HepG2 (cell line): Measurements from ENCODE around the gene CST3. TPM values are rescaled to one million over a fixed set of nuclear protein-coding genes. Genes with fewer than 3 reads are reported as not detected.

Source experiments
- EHMT2 ChIP-seq: fragments of 200-600 bp; sonication (generic); IDR thresholded peaks from 2 replicates; pipeline ENCODE4 v1.7.0; 2017; ENCODE audit warnings: antibody characterized with exemption, low read depth, low read length, borderline replicate concordance
- ETV6 ChIP-seq: sonication (generic); formaldehyde crosslinking; conservative IDR thresholded peaks from 2 replicates; pipeline ENCODE4 v1.4.0; 2020; ENCODE audit warnings: missing genetic modification reagents
- NFIC ChIP-seq: IDR thresholded peaks from 2 replicates; pipeline ENCODE4 v1.6.1; 2012; ENCODE audit warnings: mild to moderate bottlenecking, low read length, inconsistent platforms
- NR2F6 ChIP-seq, 2 experiments: IDR thresholded peaks; 2 replicates each; pipeline ENCODE4 v1.6.1; 2016; ENCODE audit warnings: antibody characterized with exemption in 1 of 2, mild to moderate bottlenecking in 1 of 2
- RBAK ChIP-seq: sonication (generic); formaldehyde crosslinking; IDR thresholded peaks from 2 replicates; pipeline ENCODE4 v1.5.1; 2020; ENCODE audit warnings: mild to moderate bottlenecking, missing genetic modification reagents
- SAP130 ChIP-seq: IDR thresholded peaks from 2 replicates; pipeline ENCODE4 v1.6.1; 2016; ENCODE audit warnings: low read depth
- SNRNP70 ChIP-seq: fragments of 200-400 bp; formaldehyde crosslinking; IDR thresholded peaks from 2 replicates; pipeline ENCODE4 v1.6.1; 2017; ENCODE audit warnings: mild to moderate bottlenecking, low read depth, low read length, moderate library complexity
- WIZ ChIP-seq: sonication (generic); formaldehyde crosslinking; IDR thresholded peaks from 2 replicates; pipeline ENCODE4 v1.5.1; 2020; ENCODE audit warnings: mild to moderate bottlenecking, missing genetic modification reagents
- polyA plus RNA-seq, 8 experiments: library from polyadenylated mRNA; depleted of rRNA in 3 of 8; stranded (reverse) in 7 of 8; unstranded in 1 of 8; fragments of >200 nt; fragmentation: Illumina TruSeq in 4 of 8; extraction: Trizol in 4 of 8; gene quantifications; 2 replicates each; pipeline versions ENCODE4 v1.2.1 to v1.2.3, GENCODE V29; 2011 to 2016; ENCODE audit warnings: low read depth in 4 of 8, missing spikeins in 1 of 8, mixed read lengths in 1 of 8; ENCODE audit not compliant: insufficient read depth in 1 of 8
- total RNA-seq, 5 experiments: library from RNA; depleted of rRNA; stranded (reverse); fragments of >200 nt; fragmentation: Illumina TruSeq; extraction: Trizol; gene quantifications; 2 replicates each; pipeline ENCODE4 v1.2.3, GENCODE V29; 2016; ENCODE audit warnings: low read depth in 1 of 5
- TF ChIP-seq, protein P1 (sequence below): sonication (generic); formaldehyde crosslinking; IDR thresholded peaks from 2 replicates; pipeline ENCODE4 v1.8.1; 2022; ENCODE audit warnings: low read depth, mild to moderate bottlenecking, missing genetic modification reagents
- TF ChIP-seq, protein P2 (sequence below): sonication (generic); formaldehyde crosslinking; IDR thresholded peaks from 2 replicates; pipeline ENCODE4 v1.4.0; 2020; ENCODE audit warnings: missing genetic modification reagents
- TF ChIP-seq, protein P3 (sequence below): sonication (generic); formaldehyde crosslinking; IDR thresholded peaks from 2 replicates; pipeline ENCODE4 v1.4.0; 2020; ENCODE audit warnings: missing genetic modification reagents, borderline replicate concordance
- TF ChIP-seq, protein P4 (sequence below): sonication (generic); formaldehyde crosslinking; IDR thresholded peaks from 2 replicates; pipeline ENCODE4 v1.4.0; 2020; ENCODE audit warnings: mild to moderate bottlenecking, missing genetic modification reagents
- TF ChIP-seq, protein P5 (sequence below): sonication (generic); formaldehyde crosslinking; IDR thresholded peaks from 2 replicates; pipeline ENCODE4 v1.4.0; 2020; ENCODE audit warnings: low read depth, missing genetic modification reagents

Gene CST3
- total and polyA plus RNA-seq, 2 of the 13 experiments (the other 11 are each of a cell fraction or from before 2014, with no cell fraction given), result 690 to 1,005 TPM

DNA sequence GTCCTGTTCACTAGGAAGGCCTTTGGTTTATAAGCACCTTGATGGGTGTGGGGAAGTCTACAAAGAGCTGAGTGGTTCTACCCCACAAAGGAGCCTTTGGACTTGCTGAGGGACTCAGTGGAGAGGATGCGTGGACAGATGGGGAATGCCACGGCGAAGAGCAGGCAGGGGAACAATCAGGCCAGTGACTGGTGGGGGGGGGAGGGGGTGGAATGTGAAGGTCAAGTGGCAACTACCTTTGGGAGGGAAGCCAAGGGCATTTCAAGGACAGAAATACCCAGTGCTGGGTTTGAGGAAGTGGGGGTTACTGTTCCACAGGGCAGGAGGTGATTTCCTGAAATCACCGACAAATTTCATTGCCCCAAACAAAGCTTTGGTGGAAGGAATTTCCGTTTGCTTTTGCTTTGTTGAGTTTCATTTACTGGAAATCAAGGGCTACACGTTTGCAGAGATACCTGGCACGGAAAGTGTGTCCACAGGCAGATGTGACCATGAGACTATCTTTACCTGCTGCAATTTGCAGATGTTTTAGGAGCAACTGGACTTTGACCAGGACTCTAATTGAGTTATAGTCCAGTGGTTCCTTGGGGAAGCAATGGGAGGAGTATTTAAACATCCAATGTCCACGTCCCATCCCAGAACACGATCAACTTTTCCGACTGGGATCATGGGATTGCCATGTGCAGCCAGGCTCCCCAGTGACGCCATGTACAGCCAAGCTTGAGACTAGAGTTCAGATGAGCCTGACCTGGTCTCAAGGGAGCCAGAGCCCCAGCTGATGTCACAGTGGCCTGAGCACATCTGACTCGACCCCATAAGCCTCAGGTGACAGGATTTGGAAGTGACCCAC is 8.0 kb downstream of the CST3 start (continued):
- TF ChIP-seq, protein P1, sequence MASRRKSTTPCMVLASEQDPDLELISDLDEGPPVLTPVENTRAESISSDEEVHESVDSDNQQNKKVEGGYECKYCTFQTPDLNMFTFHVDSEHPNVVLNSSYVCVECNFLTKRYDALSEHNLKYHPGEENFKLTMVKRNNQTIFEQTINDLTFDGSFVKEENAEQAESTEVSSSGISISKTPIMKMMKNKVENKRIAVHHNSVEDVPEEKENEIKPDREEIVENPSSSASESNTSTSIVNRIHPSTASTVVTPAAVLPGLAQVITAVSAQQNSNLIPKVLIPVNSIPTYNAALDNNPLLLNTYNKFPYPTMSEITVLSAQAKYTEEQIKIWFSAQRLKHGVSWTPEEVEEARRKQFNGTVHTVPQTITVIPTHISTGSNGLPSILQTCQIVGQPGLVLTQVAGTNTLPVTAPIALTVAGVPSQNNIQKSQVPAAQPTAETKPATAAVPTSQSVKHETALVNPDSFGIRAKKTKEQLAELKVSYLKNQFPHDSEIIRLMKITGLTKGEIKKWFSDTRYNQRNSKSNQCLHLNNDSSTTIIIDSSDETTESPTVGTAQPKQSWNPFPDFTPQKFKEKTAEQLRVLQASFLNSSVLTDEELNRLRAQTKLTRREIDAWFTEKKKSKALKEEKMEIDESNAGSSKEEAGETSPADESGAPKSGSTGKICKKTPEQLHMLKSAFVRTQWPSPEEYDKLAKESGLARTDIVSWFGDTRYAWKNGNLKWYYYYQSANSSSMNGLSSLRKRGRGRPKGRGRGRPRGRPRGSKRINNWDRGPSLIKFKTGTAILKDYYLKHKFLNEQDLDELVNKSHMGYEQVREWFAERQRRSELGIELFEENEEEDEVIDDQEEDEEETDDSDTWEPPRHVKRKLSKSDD (CRISPR knock-in tag), result peak; percentile 24; the same call in 1 of the 2 replicates
- TF ChIP-seq NFIC (0 out of 2 replicates have a peak, but pooled peaks have one; percentile 41), NR2F6 (IDR thresholded peaks at IDR 0.05) (0 out of 2 replicates have a peak, but pooled peaks have one; percentile 46), NR2F6 (CRISPR knock-in tag; IDR thresholded peaks at IDR 0.05) (peak; percentile 81), RBAK (CRISPR knock-in tag) (0 out of 2 replicates have a peak, but pooled peaks have one; percentile 38), WIZ (CRISPR knock-in tag) (peak; percentile 74; the same call in 1 of the 2 replicates), EHMT2 (peak; percentile 90), ETV6 (0 out of 2 replicates have a peak, but pooled peaks have one; percentile 21), SAP130 (0 out of 2 replicates have a peak, but pooled peaks have one; percentile 16), SNRNP70 (no peak)
- TF ChIP-seq, protein P2, sequence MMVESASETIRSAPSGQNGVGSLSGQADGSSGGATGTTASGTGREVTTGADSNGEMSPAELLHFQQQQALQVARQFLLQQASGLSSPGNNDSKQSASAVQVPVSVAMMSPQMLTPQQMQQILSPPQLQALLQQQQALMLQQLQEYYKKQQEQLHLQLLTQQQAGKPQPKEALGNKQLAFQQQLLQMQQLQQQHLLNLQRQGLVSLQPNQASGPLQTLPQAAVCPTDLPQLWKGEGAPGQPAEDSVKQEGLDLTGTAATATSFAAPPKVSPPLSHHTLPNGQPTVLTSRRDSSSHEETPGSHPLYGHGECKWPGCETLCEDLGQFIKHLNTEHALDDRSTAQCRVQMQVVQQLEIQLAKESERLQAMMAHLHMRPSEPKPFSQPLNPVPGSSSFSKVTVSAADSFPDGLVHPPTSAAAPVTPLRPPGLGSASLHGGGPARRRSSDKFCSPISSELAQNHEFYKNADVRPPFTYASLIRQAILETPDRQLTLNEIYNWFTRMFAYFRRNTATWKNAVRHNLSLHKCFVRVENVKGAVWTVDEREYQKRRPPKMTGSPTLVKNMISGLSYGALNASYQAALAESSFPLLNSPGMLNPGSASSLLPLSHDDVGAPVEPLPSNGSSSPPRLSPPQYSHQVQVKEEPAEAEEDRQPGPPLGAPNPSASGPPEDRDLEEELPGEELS, result no peak
- TF ChIP-seq, protein P3, sequence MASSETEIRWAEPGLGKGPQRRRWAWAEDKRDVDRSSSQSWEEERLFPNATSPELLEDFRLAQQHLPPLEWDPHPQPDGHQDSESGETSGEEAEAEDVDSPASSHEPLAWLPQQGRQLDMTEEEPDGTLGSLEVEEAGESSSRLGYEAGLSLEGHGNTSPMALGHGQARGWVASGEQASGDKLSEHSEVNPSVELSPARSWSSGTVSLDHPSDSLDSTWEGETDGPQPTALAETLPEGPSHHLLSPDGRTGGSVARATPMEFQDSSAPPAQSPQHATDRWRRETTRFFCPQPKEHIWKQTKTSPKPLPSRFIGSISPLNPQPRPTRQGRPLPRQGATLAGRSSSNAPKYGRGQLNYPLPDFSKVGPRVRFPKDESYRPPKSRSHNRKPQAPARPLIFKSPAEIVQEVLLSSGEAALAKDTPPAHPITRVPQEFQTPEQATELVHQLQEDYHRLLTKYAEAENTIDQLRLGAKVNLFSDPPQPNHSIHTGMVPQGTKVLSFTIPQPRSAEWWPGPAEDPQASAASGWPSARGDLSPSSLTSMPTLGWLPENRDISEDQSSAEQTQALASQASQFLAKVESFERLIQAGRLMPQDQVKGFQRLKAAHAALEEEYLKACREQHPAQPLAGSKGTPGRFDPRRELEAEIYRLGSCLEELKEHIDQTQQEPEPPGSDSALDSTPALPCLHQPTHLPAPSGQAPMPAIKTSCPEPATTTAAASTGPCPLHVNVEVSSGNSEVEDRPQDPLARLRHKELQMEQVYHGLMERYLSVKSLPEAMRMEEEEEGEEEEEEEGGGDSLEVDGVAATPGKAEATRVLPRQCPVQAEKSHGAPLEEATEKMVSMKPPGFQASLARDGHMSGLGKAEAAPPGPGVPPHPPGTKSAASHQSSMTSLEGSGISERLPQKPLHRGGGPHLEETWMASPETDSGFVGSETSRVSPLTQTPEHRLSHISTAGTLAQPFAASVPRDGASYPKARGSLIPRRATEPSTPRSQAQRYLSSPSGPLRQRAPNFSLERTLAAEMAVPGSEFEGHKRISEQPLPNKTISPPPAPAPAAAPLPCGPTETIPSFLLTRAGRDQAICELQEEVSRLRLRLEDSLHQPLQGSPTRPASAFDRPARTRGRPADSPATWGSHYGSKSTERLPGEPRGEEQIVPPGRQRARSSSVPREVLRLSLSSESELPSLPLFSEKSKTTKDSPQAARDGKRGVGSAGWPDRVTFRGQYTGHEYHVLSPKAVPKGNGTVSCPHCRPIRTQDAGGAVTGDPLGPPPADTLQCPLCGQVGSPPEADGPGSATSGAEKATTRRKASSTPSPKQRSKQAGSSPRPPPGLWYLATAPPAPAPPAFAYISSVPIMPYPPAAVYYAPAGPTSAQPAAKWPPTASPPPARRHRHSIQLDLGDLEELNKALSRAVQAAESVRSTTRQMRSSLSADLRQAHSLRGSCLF (CRISPR knock-in tag), result no peak
- TF ChIP-seq, protein P4, sequence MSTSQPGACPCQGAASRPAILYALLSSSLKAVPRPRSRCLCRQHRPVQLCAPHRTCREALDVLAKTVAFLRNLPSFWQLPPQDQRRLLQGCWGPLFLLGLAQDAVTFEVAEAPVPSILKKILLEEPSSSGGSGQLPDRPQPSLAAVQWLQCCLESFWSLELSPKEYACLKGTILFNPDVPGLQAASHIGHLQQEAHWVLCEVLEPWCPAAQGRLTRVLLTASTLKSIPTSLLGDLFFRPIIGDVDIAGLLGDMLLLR (CRISPR knock-in tag), result no peak
- TF ChIP-seq, protein P5, sequence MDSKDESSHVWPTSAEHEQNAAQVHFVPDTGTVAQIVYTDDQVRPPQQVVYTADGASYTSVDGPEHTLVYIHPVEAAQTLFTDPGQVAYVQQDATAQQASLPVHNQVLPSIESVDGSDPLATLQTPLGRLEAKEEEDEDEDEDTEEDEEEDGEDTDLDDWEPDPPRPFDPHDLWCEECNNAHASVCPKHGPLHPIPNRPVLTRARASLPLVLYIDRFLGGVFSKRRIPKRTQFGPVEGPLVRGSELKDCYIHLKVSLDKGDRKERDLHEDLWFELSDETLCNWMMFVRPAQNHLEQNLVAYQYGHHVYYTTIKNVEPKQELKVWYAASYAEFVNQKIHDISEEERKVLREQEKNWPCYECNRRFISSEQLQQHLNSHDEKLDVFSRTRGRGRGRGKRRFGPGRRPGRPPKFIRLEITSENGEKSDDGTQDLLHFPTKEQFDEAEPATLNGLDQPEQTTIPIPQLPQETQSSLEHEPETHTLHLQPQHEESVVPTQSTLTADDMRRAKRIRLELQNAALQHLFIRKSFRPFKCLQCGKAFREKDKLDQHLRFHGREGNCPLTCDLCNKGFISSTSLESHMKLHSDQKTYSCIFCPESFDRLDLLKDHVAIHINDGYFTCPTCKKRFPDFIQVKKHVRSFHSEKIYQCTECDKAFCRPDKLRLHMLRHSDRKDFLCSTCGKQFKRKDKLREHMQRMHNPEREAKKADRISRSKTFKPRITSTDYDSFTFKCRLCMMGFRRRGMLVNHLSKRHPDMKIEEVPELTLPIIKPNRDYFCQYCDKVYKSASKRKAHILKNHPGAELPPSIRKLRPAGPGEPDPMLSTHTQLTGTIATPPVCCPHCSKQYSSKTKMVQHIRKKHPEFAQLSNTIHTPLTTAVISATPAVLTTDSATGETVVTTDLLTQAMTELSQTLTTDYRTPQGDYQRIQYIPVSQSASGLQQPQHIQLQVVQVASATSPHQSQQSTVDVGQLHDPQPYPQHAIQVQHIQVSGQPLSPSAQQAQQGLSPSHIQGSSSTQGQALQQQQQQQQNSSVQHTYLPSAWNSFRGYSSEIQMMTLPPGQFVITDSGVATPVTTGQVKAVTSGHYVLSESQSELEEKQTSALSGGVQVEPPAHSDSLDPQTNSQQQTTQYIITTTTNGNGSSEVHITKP (CRISPR knock-in tag), result 0 out of 2 replicates have a peak, but pooled peaks have one; percentile 33
